HG02588 (cell line): ENCODE measurements around the gene CLDN19.
"Not testable (repeated sequence)": the region's sequence is repeated elsewhere in the genome, so short reads cannot be mapped to it uniquely, and the experiment has no call there.

Experiments used
- ATAC-seq: cut with Tn5 transposase; IDR thresholded peaks from one replicate; pipeline ENCODE4 v1.9.1; 2021; ENCODE audit warnings: mild to moderate bottlenecking, moderate library complexity; ENCODE audit not compliant: unreplicated experiment

Gene CLDN19

DNA sequence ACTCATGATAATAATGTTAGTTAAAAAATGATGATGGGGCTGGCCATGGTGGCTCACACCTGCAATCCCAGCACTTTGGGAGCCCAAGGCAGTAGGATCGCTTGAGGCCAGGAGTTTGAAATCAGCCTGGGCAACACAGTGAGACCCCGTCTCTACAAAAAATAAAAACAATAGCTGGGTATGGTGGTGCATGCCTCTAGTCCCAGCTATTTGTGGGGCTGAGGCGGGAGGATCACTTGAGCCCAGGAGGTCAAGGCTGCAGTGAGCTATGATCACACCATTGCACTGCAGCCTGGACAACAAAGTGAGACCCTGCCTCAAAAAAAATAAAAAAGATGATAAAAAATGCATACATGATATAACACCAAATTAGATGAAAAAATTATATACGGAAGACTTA lies 21.5 kb upstream of the CLDN19 start:
- no peak for ATAC-seq

DNA sequence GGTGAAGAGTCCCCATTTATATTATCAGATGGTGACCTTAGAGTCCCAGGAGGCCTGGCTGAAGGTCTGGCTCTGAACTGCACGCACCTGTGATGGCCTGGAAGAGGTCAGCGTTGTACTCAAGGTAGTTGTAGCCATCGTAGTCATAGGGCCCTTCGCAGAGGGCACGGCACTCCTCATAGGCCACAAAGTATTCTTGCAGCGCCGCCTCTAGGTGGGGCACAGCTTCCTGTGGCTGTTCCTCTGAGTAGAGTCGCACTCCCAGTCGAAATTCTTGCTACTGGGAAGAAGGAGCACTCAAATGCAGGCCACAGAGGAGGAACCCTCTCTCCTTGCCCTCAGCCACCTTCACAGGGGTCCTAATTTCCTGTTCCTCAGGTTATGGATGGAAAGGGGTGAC lies 19.1 kb upstream of the CLDN19 start:
- no peak for ATAC-seq

DNA sequence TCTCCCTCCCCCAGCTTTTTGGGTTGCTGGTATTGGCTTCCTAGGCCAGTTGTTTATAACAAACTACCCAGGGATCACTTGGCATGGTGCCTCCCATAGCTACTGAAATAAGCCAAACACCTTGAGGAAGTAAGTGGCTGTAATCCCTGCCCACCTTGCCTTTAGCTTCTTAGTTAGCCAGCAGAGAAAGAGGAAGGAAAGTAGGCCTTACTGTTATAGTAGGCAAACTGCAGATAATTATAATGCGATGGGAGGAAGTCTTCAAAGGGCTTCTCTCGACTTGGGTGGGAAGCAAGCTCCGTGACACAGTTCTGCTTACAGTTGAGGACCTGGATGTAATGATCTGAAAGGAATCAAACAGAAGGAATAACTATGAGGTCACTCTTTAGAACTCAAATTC lies 18.6 kb upstream of the CLDN19 start:
- no peak for ATAC-seq

GRCh38 chr1:42757892-42758275 lies 17.8 kb upstream of the CLDN19 start:
- ATAC-seq, result no peak

GRCh38 chr1:42756956-42757891 lies 17.2 kb upstream of the CLDN19 start:
- ATAC-seq, result no peak

- ATAC-seq, result no peak
Observed at GRCh38 chr1:42753070-42753469, 13.0 kb upstream of the CLDN19 start.

DNA sequence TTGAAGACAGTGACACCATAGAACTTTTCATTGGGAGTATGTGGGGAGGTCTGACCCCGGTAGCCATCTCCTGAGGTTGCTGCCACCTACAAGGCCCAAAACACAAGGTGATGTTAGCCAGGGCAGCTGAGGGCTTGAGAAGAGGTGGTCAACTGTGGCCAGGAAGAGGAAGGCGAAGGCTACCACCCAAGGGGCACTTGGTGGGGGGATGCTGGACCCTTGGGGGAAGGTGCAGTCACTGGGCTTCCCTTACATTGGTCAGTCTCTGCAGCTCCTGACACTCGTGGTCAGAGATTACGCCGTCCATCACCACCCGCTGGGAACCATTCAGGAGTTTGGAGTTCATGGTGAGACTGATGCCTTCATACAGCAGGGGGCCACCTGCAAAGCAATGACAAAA lies 12.2 kb upstream of the CLDN19 start:
- no peak for ATAC-seq

- ATAC-seq, result not testable (repeated sequence)
Observed at GRCh38 chr1:42751511-42752070, 11.6 kb upstream of the CLDN19 start.

GRCh38 chr1:42750041-42750440 lies 10.0 kb upstream of the CLDN19 start:
- ATAC-seq, result no peak

GRCh38 chr1:42748461-42749410 lies 8.7 kb upstream of the CLDN19 start:
- no peak for ATAC-seq

- ATAC-seq, result no peak
Observed at GRCh38 chr1:42748021-42748420, 8.0 kb upstream of the CLDN19 start.

DNA sequence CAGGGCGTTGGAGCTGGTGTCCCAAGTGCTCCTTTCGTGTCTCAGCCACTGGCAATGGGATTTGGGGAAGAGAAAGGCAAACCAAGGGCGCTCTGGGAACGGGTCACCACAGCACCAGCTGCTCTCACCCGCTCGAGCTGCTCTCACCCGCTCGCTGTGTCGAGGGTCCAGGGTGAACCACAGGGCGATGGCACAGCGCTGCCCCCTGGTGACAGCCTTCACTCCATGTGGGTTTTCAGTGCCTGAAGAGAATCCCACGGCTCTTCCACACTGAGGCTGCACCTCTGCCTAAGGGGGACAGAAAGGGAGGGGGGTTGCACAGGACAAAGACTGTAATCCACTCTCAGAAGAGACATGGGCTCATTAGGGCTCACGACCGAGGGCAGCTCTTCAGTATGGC lies 7.1 kb upstream of the CLDN19 start:
- ATAC-seq, result no peak

DNA sequence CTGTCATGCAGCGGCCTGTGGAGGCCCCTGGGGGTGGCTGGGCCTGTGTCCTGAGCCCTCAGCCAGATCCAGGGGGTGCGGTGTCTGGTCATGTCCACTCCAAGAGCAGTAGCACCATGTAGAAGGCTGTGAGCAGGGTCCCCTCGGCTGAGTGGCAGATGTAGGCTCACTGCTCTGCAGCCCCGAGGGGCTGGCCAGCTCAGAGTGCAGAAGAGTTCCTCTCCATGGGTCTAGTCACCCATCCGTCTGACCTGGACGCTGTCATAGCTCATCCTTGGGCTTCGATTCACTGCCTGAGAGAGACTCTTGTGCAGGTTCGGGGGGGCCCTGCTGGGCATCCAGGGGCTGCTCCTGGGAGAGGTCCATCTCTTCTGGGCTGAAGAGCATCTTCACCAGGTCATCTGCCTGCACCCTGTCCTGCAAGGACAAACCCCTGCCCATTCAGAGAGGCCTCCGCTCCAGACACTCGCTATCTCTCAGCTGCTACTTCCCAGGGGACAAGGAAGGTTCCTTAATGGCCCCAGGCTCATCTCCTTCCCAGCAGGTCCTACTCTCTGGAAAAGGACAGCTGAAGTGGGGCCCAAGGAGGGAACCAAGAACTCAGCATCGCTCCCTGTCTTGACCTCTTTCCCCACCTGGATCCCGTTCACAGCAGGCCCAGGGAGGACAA lies 6.5 kb upstream of the CLDN19 start:
- no peak for ATAC-seq

DNA sequence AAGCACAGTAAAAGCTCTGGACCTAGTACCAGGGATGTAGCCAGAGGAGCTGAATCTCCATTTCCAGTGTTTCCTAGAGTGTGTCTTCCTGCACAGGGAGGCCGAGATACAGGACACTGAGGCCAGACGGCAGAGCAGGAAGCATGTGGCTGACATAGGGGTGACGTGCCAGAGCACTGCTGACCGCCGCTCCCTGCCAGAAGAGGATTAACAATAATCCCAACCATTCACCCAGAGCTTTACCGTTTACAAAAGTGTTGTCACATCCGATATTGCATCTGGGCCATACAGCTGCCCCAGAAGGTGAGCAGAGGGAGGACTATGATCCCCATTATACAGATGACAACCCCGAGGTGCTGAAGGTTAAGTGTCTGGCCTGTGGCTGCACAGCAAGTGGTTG lies 5.8 kb upstream of the CLDN19 start:
- no peak for ATAC-seq

DNA sequence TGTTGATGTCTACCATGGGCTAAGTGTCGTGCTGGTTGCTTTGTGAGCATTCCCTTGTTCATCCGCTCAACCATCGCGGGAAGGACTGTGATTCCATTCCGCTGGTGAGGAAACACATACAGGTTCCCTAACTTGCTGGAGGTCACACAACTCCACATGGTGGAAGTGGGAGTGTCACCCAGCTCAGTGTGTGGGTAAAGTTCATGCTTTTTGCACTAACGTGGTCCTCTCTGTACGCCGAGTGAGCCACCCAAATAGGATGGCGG lies 4.0 kb upstream of the CLDN19 start:
- no peak for ATAC-seq

DNA sequence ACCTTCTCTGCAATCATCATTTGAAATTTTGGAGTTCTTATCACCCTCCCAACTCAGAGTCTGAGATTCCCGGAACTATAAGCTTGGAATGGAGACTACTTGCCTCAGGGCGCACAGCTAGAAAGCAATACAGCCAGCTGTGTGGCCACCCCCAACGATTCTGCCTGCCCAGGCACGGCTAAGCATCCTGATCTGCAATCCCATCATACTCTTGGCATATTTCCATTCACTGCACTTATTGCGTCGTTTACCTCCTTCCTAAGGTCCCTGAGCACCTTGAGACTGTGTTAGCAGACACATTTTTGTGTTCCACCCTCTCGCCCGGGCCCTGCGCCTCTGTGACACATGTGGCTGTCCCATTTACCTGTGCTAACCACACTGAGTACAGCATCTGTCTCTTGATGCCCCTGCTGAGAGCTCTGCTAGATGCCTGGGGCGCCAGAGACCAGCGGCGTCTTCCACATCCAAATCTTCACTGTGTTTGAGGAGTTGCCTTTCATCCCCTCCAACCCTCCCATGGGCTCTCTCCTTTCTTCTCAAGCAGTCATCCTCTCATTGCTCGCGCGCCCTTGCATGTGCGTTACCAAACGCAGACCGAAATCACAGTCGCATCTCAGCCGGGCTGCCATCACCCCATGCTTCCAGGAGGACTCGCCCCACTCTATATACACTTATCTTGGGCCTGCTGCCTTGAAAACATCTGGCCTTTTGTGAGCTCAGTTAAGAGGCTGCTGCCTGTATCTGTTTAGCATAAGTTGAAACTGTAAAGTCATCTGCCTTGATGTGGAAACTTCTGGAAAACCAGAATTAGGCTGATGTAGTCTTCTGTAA lies 3.5 kb upstream of the CLDN19 start:
- no peak for ATAC-seq

- ATAC-seq, result no peak
Observed at GRCh38 chr1:42742617-42743316, 2.7 kb upstream of the CLDN19 start.

DNA sequence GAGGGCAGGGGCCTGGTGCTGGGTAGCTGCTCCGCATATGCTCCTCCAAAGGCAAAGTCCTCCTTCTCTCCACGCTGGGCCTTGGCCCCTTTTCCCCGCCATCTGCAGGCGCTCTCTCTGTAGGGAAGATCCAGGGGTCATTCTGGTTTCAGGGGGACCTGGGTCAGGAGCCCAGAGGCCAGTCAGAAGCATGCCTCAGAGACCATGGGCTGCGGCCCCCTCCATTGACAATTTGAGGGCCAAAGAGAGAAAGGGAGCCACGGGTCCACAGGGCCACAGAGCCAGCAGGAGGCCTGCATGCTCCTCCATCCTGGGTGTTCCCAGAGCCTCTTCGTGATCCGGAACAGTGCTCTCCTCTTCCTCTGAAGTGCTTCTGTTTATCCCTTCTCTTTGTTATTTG lies 2.1 kb upstream of the CLDN19 start:
- no peak for ATAC-seq

GRCh38 chr1:42741706-42742105 lies 1.7 kb upstream of the CLDN19 start:
- no peak for ATAC-seq
